Measurements from ENCODE around the gene ACSM6.

DNA sequence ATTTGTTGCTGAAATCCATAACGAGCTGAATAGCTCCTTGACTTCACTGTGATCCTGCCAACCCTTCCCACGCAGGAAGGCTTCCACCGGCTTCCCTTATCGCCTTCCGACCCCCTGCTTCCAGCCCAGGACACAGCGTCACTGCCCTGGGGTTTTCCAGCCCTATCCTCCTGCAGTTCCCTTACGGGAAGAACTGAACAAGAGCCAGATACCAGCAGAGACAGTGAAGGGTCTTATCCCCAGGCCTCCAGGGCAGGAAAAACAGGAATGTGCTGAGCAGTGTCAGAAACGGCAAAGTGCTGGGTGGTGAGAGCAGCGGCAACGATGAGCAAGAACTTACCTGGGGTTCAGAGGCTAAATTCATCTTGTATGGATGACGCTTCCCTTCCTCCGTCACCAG lies 74.4 kb downstream of the ACSM6 start:
- TF ChIP-seq, protein P1, sequence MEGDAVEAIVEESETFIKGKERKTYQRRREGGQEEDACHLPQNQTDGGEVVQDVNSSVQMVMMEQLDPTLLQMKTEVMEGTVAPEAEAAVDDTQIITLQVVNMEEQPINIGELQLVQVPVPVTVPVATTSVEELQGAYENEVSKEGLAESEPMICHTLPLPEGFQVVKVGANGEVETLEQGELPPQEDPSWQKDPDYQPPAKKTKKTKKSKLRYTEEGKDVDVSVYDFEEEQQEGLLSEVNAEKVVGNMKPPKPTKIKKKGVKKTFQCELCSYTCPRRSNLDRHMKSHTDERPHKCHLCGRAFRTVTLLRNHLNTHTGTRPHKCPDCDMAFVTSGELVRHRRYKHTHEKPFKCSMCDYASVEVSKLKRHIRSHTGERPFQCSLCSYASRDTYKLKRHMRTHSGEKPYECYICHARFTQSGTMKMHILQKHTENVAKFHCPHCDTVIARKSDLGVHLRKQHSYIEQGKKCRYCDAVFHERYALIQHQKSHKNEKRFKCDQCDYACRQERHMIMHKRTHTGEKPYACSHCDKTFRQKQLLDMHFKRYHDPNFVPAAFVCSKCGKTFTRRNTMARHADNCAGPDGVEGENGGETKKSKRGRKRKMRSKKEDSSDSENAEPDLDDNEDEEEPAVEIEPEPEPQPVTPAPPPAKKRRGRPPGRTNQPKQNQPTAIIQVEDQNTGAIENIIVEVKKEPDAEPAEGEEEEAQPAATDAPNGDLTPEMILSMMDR (IDR thresholded peaks at IDR 0.05; ENCODE audit: low read depth, low read length, poor library complexity, severe bottlenecking) = no peak
- no peak for TF ChIP-seq EZH2phosphoT487 (IDR thresholded peaks at IDR 0.05; ENCODE audit: borderline replicate concordance, low read length)

Data from DOHH2 (cell line).